HepG2 (cell line): ENCODE results near the gene TLE5. TPM values are rescaled to one million over a fixed set of nuclear protein-coding genes. Genes with fewer than 3 reads are reported as not detected.

ENCODE experiments used
- JUNB ChIP-seq: sonication (generic); formaldehyde crosslinking; IDR thresholded peaks from 2 replicates; pipeline ENCODE4 v1.8.0; 2022; ENCODE audit warnings: missing genetic modification reagents, mild to moderate bottlenecking, borderline replicate concordance
- LCORL ChIP-seq, 2 experiments: fragments of 450-650 bp in 1 of 2; sonication (generic) in 1 of 2; formaldehyde crosslinking in 1 of 2; IDR thresholded peaks; 2 replicates each; pipeline versions ENCODE4 v1.5.0 to v1.6.1; 2017 to 2020; ENCODE audit warnings: antibody characterized with exemption in 1 of 2, missing genetic modification reagents in 1 of 2
- MXI1 ChIP-seq: IDR thresholded peaks from 3 replicates; pipeline ENCODE4 v1.6.1; 2012; ENCODE audit warnings: low read depth, low read length, inconsistent platforms, borderline replicate concordance
- NFE2L2 ChIP-seq: fragments of 150-350 bp; IDR thresholded peaks from 2 replicates; pipeline ENCODE4 v1.6.1; 2014; ENCODE audit warnings: low read length
- PAF1 ChIP-seq: IDR thresholded peaks from 2 replicates; pipeline ENCODE4 v1.6.1; 2016; ENCODE audit warnings: missing genetic modification reagents, missing compliant biosample characterization
- POLR2AphosphoS5 ChIP-seq: IDR thresholded peaks from 2 replicates; pipeline ENCODE4 v1.6.1; 2012; ENCODE audit warnings: low read depth, low read length
- RAD51 ChIP-seq: fragments of 450-650 bp; IDR thresholded peaks from 2 replicates; pipeline ENCODE4 v1.6.1; 2016; ENCODE audit warnings: borderline replicate concordance
- SIN3B ChIP-seq: fragments of 150-350 bp; IDR thresholded peaks from 2 replicates; pipeline ENCODE4 v1.6.1; 2014; ENCODE audit warnings: low read length
- U2AF2 ChIP-seq: fragments of 200-400 bp; formaldehyde crosslinking; IDR thresholded peaks from 2 replicates; pipeline ENCODE4 v1.6.1; 2017; ENCODE audit warnings: low read depth, mild to moderate bottlenecking, low read length
- ZFAT ChIP-seq: sonication (generic); formaldehyde crosslinking; conservative IDR thresholded peaks from 2 replicates; pipeline ENCODE4 v1.8.1; 2023; ENCODE audit warnings: missing genetic modification reagents, inconsistent platforms
- ZFP90 ChIP-seq: sonication (generic); formaldehyde crosslinking; IDR thresholded peaks from 2 replicates; pipeline ENCODE4 v1.8.0; 2022; ENCODE audit warnings: missing genetic modification reagents, mild to moderate bottlenecking, inconsistent platforms, borderline replicate concordance
- ZNF337 ChIP-seq: sonication (generic); formaldehyde crosslinking; IDR thresholded peaks from 2 replicates; pipeline ENCODE4 v1.5.1; 2020; ENCODE audit warnings: missing genetic modification reagents, low read depth, mild to moderate bottlenecking, borderline replicate concordance
- ZSCAN21 ChIP-seq: sonication (generic); formaldehyde crosslinking; IDR thresholded peaks from 2 replicates; pipeline ENCODE4 v1.8.0; 2022; ENCODE audit warnings: mild to moderate bottlenecking, missing genetic modification reagents, moderate library complexity, borderline replicate concordance
- polyA plus RNA-seq, 8 experiments: library from polyadenylated mRNA; depleted of rRNA in 3 of 8; stranded (reverse) in 7 of 8; unstranded in 1 of 8; fragments of >200 nt; fragmentation: Illumina TruSeq in 4 of 8; extraction: Trizol in 4 of 8; gene quantifications; 2 replicates each; pipeline versions ENCODE4 v1.2.1 to v1.2.3, GENCODE V29; 2011 to 2016; ENCODE audit warnings: low read depth in 4 of 8, missing spikeins in 1 of 8, mixed read lengths in 1 of 8; ENCODE audit not compliant: insufficient read depth in 1 of 8
- total RNA-seq, 5 experiments: library from RNA; depleted of rRNA; stranded (reverse); fragments of >200 nt; fragmentation: Illumina TruSeq; extraction: Trizol; gene quantifications; 2 replicates each; pipeline ENCODE4 v1.2.3, GENCODE V29; 2016; ENCODE audit warnings: low read depth in 1 of 5
- TF ChIP-seq, protein P1 (sequence below): sonication (generic); formaldehyde crosslinking; IDR thresholded peaks from 2 replicates; pipeline ENCODE4 v1.4.0; 2020; ENCODE audit warnings: mild to moderate bottlenecking, missing genetic modification reagents, borderline replicate concordance
- TF ChIP-seq, protein P2 (sequence below), 2 experiments: sonication (generic) in 1 of 2; formaldehyde crosslinking in 1 of 2; IDR thresholded peaks; 2 replicates each; pipeline versions ENCODE4 v1.4.0 to v1.6.1; 2018 to 2020; ENCODE audit warnings: missing genetic modification reagents in 2 of 2, borderline replicate concordance in 1 of 2, low read depth in 1 of 2, mild to moderate bottlenecking in 1 of 2, missing biosample characterization in 1 of 2
- TF ChIP-seq, protein P3 (sequence below): sonication (generic); formaldehyde crosslinking; IDR thresholded peaks from 2 replicates; pipeline ENCODE4 v1.9.0; 2021; ENCODE audit warnings: missing genetic modification reagents, borderline replicate concordance
- TF ChIP-seq, protein P4 (sequence below): sonication (generic); formaldehyde crosslinking; IDR thresholded peaks from 2 replicates; pipeline ENCODE4 v1.4.0; 2020; ENCODE audit warnings: missing genetic modification reagents, borderline replicate concordance
- TF ChIP-seq, protein P5 (sequence below): sonication (generic); formaldehyde crosslinking; IDR thresholded peaks from 2 replicates; pipeline ENCODE4 v1.4.0; 2020; ENCODE audit warnings: missing genetic modification reagents

TLE5 gene
- total and polyA plus RNA-seq, 2 of the 13 experiments (the other 11 are each of a cell fraction or from before 2014, with no cell fraction given), result 62.8 to 189 TPM

DNA sequence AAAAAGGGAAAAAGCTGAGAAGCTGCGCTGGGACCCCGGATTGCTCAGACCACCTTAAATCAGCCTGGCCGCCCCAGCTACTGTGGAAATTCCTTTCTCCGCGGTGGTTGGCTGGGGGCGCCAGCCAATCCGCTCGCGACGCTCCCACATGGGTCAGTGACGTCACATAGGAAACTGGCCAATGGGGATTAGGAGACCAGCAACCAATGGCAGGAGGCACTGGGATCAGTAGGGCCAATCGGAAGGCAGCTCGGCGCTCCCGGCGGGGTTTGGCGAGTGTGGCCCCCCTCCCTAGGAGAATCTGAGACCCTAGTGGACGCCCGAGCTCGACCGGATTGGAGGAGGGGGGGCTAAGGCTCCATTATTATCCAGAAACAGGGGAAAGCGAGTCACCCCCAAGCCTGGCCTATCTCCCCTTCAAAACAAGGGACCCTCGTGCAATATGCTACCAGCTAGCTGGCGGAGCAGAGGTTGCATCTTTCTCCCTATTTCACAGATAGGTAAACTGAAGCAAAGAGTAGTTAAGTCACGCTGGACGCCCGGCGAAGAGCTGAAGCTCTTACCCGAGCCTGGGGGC lies 26.7 kb downstream of the TLE5 start (continued):
- TF ChIP-seq ZSCAN21 (CRISPR knock-in tag) (no peak), SIN3B (peak; percentile 24; the same call in 1 of the 2 replicates), U2AF2 (peak; percentile 94; the same call in 1 of the 2 replicates), MXI1 (peak; percentile 51; the same call in 1 of the 3 replicates), JUNB (no peak), ZFAT (CRISPR knock-in tag) (no peak), ZNF337 (no peak), NFE2L2 (no peak), ZFP90 (no peak), RAD51 (no peak), LCORL (IDR thresholded peaks at IDR 0.05) (no peak), LCORL (CRISPR knock-in tag; IDR thresholded peaks at IDR 0.05) (peak; percentile 56), POLR2AphosphoS5 (peak; percentile 59), PAF1 (CRISPR knock-in tag) (no peak)
- TF ChIP-seq, protein P1, sequence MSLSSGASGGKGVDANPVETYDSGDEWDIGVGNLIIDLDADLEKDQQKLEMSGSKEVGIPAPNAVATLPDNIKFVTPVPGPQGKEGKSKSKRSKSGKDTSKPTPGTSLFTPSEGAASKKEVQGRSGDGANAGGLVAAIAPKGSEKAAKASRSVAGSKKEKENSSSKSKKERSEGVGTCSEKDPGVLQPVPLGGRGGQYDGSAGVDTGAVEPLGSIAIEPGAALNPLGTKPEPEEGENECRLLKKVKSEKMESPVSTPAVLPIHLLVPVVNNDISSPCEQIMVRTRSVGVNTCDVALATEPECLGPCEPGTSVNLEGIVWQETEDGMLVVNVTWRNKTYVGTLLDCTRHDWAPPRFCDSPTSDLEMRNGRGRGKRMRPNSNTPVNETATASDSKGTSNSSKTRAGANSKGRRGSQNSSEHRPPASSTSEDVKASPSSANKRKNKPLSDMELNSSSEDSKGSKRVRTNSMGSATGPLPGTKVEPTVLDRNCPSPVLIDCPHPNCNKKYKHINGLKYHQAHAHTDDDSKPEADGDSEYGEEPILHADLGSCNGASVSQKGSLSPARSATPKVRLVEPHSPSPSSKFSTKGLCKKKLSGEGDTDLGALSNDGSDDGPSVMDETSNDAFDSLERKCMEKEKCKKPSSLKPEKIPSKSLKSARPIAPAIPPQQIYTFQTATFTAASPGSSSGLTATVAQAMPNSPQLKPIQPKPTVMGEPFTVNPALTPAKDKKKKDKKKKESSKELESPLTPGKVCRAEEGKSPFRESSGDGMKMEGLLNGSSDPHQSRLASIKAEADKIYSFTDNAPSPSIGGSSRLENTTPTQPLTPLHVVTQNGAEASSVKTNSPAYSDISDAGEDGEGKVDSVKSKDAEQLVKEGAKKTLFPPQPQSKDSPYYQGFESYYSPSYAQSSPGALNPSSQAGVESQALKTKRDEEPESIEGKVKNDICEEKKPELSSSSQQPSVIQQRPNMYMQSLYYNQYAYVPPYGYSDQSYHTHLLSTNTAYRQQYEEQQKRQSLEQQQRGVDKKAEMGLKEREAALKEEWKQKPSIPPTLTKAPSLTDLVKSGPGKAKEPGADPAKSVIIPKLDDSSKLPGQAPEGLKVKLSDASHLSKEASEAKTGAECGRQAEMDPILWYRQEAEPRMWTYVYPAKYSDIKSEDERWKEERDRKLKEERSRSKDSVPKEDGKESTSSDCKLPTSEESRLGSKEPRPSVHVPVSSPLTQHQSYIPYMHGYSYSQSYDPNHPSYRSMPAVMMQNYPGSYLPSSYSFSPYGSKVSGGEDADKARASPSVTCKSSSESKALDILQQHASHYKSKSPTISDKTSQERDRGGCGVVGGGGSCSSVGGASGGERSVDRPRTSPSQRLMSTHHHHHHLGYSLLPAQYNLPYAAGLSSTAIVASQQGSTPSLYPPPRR (CRISPR knock-in tag), result 0 out of 2 replicates have a peak, but pooled peaks have one; percentile 24
- TF ChIP-seq, protein P2, sequence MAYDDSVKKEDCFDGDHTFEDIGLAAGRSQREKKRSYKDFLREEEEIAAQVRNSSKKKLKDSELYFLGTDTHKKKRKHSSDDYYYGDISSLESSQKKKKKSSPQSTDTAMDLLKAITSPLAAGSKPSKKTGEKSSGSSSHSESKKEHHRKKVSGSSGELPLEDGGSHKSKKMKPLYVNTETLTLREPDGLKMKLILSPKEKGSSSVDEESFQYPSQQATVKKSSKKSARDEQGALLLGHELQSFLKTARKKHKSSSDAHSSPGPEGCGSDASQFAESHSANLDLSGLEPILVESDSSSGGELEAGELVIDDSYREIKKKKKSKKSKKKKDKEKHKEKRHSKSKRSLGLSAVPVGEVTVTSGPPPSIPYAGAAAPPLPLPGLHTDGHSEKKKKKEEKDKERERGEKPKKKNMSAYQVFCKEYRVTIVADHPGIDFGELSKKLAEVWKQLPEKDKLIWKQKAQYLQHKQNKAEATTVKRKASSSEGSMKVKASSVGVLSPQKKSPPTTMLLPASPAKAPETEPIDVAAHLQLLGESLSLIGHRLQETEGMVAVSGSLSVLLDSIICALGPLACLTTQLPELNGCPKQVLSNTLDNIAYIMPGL (CRISPR knock-in tag; IDR thresholded peaks at IDR 0.05; ENCODE audit: borderline replicate concordance in 1 of 2, low read depth in 1 of 2), result no peak
- TF ChIP-seq, protein P3, sequence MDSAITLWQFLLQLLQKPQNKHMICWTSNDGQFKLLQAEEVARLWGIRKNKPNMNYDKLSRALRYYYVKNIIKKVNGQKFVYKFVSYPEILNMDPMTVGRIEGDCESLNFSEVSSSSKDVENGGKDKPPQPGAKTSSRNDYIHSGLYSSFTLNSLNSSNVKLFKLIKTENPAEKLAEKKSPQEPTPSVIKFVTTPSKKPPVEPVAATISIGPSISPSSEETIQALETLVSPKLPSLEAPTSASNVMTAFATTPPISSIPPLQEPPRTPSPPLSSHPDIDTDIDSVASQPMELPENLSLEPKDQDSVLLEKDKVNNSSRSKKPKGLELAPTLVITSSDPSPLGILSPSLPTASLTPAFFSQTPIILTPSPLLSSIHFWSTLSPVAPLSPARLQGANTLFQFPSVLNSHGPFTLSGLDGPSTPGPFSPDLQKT (CRISPR knock-in tag), result no peak
- TF ChIP-seq, protein P4, sequence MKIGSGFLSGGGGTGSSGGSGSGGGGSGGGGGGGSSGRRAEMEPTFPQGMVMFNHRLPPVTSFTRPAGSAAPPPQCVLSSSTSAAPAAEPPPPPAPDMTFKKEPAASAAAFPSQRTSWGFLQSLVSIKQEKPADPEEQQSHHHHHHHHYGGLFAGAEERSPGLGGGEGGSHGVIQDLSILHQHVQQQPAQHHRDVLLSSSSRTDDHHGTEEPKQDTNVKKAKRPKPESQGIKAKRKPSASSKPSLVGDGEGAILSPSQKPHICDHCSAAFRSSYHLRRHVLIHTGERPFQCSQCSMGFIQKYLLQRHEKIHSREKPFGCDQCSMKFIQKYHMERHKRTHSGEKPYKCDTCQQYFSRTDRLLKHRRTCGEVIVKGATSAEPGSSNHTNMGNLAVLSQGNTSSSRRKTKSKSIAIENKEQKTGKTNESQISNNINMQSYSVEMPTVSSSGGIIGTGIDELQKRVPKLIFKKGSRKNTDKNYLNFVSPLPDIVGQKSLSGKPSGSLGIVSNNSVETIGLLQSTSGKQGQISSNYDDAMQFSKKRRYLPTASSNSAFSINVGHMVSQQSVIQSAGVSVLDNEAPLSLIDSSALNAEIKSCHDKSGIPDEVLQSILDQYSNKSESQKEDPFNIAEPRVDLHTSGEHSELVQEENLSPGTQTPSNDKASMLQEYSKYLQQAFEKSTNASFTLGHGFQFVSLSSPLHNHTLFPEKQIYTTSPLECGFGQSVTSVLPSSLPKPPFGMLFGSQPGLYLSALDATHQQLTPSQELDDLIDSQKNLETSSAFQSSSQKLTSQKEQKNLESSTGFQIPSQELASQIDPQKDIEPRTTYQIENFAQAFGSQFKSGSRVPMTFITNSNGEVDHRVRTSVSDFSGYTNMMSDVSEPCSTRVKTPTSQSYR (CRISPR knock-in tag), result no peak
- TF ChIP-seq, protein P5, sequence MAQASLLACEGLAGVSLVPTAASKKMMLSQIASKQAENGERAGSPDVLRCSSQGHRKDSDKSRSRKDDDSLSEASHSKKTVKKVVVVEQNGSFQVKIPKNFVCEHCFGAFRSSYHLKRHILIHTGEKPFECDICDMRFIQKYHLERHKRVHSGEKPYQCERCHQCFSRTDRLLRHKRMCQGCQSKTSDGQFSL, result peak; percentile 62; the same call in 1 of the 2 replicates
